AG08395 (cell line): Measurements from ENCODE around the gene GNA15.

Experiments used
- DNase-seq: peaks from one replicate; pipeline ENCODE4 v3.0.0; 2012; ENCODE audit warnings: mixed read lengths, low spot score

Gene GNA15

DNA sequence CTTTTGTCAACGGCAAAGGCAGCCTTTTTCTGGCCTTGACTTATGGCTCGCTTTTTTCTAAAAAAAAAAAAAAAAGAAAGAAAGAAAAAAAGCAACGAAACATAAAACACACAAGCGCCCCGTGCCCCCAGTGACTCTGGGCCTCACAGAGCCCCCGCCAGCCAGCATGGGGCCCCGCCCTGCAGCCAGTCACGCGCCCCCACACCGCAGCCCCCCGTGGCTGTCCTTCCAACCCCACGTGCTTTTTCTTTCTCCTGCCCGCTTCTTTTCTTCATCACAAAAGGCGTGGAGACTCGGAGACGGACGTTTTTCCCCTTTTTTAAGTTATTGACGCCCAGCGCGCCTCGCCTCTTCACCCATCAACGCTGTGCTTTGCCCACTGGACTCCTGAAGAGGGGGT, 14.4 kb upstream of the GNA15 start:
- no peak for DNase-seq

DNA sequence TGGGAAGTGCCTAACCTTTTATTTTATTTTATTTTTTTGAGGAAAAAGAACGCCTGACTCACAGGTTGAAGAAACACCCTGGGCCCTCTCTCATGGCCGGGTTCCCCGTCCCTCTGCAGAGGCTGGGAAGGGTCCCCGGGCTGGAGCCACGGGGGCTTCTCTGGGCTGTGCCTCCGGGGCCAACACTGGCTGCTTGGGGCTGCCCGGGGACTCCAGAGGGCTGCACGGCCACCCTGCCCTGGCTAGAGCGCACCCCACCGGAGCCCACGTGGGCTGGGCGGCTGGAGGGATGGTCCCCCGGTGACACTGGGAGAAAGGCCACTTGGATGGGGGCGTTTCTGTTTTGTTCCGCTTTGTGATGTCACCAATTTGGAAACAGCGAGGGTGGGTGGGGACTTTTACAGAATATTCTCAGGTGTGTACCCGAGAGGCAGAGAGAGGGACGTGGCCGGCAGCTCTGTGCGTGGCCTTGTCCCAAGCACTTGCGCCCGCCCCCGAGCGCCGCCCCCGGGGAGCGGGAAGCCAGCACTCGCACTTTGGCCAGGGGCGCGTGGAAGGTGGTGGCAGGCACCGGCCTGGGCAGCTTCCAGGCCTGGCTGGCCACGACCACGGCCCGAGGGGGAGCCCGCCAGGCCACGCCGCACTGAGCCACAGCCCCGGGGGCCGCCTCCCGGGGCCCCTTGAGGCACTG, 13.9 kb upstream of the GNA15 start:
- DNase-seq, result no peak

DNA sequence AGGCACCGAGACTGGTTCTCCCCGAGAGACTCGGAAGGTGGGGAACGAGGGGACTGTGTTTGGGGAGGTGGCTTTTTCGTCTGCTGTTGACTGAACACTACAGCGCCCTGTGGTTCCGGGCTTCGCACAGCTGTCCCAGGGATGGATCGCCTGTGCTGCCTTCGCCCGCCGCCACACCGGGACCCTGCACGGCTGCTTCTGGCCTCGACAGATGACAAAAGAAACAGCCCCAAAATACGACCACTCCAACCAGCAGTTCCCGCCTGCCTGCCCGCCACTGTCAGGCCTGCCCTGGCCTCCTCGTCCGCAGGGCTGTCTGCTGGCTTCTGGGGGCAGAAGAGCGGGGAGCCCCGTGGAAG, 13.3 kb upstream of the GNA15 start:
- DNase-seq, result no peak

DNA sequence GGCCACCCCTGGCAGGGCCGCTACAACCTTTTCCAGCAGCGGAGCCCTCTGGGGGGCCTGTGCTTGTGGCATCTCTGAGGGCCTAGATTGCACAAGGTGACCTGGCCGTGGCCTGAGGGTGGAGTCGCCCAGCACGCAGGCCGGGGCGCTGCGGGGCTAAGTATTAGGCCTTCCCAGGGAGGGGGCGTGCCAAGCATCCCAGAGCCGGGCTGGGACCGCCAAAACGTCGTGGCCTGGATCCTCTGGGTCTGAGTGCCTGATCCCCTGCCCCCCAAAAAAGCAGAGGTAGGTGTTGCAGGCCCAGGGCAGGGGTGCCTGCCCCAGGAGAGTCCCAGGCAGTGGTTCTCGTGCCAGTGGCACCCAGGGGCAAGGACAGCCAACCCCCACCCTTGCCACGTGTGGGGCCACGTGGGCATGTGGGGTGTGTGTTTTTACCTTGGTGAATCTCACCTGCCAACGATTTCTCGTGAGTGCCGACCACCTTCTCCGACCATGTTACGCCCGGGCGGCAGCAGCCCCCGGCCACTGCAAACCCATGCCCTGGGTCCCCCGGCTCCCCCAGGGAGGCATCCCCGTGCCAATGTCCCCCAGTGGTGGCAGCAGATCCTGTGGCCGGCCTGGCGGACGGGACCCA, 12.6 kb upstream of the GNA15 start:
- no peak for DNase-seq

DNA sequence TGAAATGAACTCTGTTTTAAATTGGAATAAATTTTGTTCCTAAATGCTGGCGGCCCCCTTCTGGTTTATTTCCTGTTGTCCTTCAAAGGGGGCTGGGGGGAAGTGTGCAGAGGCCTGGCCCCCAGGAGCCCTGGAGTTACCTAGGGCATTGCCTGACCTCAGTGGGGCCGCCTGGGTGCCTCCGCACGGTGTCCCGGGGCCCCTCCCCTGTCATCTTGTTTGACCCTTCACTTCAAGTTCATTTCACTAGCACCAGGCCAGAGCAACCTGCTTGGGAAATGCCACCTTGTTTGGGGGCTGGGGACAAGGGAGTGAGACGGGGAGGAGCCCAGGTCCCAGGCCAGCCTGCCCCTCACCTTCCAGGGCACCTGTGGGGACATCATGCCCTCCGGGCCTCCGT, 11.9 kb upstream of the GNA15 start:
- DNase-seq, result no peak

DNA sequence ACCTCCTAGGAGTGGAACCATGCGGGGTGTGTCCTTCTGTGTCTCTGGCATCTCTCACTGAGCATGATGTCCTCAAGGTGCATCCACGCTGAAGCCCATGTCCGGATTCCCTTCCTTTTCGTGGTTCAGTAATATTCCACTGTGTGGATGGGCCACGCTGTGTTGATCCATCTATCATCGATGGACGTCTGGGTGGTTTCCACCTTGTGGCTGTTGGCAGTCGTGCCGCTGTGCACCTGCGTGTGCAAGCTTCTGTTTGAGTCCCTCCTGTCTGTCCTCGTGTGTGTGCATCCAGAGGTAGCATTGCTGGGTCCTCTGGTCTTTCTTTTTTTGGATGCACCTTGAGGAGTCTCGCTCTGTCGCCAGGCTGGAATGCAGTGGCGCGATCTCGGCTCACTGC, 11.2 kb upstream of the GNA15 start:
- no peak for DNase-seq

DNA sequence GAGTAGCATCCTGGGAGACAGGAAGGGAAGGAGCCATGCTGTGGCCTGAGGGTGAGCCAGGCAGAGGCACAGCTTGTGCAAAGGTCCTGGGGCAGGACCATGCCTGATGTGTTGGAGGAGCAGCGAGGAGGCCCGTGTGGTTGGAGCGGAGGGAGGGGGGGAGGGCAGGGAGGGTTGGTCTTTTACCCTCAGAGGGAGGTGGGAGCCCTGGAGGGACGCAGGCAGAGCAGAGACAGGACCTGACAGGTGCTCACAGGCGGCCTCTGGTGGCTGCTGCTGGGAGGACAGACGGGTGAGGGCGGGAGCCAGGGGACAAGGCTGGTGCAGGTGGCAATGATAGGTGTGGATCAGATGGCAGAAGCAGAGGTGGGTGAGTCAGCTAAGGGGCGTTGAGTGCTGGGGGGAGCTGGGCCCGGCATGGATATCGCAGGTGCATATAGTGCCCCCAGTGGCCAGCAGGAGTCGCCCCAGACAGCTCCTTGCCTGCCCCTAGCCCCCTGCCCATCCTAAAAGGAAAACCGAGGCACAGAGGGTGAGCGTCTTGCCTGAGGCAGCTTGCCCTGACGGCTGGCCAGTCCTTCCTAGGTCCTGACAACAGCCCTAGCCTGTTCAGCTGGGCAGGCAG, 9.8 kb upstream of the GNA15 start:
- peak; percentile 58 for DNase-seq

DNA sequence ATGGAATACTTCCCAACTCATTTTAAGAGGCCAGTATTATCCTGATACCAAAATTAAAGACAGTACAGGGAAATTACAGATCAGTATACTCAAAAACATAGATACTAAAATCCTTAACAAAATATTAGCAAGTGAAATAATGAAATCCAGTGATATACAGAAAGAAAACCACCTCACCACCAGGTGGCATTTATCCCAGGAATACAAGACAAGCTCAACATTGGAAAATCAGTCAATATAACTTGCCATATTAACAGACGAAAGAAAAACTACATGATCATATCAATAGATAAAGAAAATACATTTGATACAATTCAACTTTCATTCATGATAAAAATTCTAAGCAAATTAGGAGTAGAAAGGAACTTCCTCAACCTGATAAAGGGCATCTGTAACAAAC, 6.7 kb upstream of the GNA15 start:
- DNase-seq, result peak; percentile 50

DNA sequence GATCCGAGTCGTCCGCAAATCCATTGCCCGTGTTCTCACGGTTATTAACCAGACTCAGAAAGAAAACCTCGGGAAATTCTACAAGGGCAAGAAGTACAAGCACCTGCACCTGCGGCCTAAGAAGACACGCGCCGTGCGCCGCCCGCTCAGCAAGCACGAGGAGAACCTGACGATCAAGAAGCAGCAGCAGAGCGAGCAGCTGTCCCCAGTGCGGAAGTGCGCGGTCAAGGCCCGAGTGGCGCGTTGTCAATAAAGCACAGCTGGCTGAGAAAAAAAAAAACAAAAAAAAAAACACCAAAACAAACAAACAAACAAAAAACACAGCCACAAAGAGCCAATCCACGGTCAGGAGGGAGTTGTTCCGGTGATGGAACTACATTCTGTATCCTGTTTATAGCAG, 4.7 kb upstream of the GNA15 start:
- DNase-seq, result no peak

DNA sequence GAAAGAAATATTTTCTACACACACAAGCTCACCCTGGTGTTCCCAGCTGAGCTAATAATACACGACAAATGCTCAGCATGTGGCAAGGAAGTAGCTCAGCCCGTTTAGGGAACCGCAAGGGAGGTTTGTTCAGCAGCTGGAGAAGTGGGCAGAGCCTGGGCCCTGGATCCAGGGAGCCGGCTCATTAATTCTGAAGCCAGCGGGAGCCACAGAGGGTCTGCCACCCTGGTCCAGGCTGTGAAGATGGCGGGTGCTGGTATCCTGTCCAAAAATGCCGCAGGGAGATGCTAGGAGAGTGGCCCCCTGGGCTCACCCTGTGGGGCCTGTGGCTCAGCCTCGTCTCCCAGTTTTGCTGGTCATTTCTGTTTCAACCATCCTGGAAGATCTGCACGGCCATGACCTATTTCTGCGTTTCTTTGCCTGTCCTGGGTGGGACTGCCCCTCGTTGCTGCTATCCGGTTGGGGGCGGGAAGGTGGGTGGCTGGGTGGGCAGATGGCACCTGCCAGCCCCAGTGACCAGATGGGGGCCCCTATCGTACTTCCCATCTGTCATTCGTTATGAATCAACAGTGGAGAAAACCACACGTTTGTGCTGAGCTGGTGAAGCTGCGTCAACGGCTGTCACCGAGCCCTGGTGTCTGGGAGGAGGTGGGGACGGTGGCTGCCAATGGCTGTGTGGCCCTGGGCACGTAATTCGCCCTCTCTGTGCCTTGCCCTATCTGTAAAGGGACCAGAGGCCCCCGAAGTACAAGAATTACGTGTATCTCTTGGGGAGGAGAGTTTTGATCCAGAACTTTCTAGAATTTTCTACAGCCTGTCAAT, 2.7 kb upstream of the GNA15 start:
- peak; percentile 74 for DNase-seq

DNA sequence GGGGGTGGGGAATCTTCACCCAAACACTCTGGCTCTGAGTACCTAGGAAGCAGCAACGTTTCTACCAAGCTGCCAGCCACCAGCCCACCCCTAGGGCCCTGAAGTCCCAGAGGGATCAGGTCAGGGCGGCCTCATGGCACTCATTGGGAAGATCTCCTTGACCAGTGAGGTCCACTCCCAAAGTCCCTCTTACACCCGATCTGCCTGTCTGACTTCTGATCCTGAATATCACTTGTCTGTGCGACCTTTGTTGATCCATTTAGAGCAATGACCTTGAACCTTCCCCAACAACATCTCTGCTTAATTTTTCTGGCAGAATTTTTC, 2.1 kb upstream of the GNA15 start:
- DNase-seq, result no peak

DNA sequence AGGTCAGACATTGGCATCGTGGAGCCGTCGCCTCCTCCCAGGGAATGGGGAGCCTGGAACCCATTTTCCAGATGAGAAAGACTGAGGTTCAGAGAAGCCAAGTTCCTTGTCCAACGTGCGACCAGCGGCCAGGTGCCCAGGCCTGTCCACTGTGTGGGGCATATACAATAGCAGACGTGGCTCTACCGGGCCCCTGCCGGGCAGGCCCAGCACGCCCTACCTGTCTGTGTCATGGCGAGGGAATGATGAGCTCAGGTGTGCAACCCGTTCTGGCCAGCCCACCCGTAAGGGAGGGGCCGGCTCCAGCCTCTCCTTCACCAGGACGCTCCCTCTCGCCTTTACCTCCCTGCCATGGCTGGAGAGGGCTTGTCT, 837 bp downstream of the GNA15 start:
- DNase-seq, result no peak

DNA sequence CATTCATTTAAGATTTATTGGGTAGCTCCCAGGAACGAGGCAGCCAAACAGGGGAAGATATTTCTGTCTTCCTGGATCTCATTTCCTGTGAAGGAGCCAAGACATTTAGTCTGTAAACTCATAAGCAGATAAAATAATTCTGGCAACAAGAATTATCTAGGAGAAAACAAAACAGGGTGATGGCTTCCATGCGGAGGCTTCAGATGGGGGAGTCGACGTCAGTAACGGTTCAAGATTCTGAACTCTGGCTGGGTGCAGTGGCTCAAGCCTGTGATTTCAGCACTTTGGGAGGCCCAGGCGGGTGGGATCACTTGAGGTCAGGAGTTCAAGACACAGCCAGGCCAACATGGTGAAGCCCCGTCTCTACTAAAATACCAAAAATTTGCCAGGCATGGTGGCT, 1.3 kb downstream of the GNA15 start:
- no peak for DNase-seq

DNA sequence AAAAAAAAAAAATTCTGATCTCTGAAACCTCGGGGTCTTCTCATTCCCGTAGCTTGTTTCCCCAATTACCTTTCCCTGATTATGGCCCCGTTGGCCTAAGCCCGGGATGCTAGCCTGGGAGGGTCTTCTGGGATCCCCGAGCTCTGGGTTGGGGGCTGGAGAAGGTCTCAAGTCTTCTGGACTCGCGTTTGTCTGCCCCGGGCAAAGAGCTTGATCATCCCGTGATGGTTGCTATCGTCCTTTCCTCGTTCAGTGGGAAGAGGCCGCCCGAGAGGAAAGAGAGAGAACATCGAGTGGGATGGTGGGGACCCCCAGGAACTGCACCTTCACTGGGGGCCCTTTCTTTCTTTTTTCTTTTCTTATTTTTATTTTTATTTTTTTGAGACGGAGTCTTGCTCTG, 2.4 kb downstream of the GNA15 start:
- DNase-seq, result no peak

DNA sequence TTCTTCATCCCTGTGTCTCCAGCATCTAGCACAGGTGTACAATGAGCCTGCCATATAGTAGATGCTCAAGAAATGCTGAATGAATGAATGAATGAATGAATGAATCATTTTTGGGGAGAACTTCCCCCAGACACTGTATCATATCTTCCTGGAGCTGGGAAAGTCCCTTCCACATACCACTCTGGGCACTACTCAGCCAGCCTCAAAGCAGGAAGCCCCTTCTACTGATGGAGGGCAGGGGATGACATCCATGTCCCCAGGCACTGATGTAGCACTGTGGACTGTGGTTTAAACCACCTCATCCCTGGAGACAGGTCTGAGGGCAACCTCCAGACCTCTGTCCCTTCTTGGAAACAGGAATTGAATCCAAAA, 4.8 kb downstream of the GNA15 start:
- no peak for DNase-seq

DNA sequence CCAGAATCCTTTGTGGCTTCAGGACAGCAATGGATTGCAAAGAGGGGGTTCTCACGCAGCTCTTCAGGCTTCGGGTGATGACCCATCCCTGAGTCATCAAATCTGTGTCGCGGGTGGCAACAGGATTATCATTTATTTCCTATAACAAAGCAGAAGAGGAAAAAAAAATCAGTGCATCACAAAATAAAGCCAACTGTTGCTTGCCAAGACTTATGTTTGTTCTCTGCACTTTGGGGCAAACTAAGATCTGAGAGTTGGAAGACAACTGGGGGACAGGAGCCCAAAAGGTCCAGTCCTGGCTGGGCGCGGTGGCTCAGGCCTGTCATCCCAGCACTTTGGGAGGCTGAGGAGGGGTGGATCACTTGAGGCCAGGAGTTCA, 6.4 kb downstream of the GNA15 start:
- peak; percentile 97 for DNase-seq

DNA sequence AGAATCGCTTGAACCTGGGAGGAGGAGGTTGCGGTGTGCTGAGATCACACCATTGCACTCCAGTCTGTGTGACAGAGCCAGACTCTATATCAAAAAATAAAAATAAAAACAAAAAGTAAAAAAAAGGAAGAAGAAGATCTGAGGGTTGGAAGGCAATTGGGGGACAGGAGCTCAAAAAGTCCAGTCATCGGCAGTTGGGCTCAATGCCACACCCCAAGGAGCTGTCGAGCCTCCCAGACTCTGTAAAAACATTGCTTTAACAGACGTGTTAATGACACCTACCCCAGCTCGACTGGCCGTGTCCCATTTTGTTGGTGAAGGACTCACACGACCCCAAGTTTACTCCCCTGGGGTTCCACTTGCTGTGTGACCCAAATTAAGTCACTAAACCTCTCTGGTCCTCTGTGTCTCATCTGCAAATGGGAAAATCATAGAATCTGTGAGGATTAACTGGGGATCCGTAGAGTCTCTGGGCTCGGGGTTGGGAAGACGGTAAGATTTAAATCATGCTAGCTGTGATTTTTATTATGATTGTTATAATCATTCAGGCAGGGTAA, 7.0 kb downstream of the GNA15 start:
- no peak for DNase-seq

DNA sequence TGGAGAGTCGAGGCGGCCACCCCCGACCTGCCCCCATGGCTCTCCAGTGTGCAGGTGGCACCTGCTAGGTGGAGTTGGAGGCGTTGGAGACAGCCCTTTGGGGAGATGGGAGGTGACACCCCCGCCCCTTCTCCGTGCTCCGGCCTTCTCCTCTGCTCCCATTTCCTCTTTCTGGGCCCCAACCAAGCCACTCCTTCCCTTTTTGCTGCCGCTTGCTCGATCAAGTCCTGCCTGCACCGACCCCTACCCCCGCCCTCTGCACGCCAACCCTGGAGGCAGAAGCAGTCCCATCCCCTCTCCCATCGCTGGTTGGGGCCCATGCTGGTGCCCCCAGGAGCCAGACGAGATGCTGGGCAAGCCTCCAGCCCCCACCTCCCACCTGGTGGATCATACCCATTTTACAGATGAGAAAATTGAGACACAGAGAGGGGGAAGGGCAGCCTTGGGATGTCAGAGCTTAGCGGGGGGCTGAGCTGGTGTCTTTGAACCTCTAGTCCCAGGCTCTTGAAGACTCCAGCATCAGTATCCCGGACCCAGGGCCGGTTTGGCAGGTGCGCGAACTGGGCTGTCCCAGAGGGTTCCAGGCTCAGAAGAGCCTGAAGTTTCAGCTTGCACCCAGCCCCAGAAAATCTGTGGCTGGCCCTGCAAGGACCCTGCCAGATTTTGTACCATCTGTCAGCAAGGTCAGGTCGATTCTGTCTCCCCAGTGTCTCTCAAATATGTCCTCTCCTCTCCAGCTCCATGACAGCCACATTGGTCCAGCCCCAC, 10.3 kb downstream of the GNA15 start:
- no peak for DNase-seq

DNA sequence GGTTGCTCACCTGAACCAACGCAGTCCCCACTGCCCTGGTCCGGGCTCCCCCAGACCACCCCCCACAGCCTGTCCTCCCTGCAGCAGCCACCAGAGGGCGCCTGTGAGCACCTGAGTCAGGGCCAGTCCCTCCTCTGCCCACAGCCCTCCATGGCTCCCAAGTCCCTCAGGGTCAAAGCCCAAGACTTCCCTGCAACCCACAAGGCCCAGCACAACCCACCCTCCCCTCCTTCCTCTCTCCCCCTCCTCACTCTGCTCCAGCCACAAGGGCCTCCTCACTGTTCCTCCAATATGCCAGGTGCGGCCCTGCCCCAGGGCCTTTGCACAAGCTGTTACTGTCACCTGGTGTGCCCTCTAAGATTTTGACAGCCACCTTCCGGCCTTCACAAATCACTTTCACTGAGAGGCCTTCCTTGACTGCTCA, 10.9 kb downstream of the GNA15 start:
- DNase-seq, result no peak

DNA sequence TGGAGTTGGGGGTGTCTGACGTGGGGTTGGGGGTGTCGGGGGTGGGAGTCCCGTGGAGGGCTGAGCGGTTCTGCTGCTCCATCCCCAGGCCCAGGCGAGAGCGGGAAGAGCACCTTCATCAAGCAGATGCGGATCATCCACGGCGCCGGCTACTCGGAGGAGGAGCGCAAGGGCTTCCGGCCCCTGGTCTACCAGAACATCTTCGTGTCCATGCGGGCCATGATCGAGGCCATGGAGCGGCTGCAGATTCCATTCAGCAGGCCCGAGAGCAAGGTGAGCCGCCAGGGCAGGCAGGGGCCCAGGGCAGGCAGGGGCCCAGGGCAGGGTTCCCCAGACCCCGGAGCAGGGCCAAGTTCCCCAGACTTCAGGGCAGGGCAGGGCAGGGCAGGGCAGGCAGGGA, 12.7 kb downstream of the GNA15 start:
- DNase-seq, result no peak

DNA sequence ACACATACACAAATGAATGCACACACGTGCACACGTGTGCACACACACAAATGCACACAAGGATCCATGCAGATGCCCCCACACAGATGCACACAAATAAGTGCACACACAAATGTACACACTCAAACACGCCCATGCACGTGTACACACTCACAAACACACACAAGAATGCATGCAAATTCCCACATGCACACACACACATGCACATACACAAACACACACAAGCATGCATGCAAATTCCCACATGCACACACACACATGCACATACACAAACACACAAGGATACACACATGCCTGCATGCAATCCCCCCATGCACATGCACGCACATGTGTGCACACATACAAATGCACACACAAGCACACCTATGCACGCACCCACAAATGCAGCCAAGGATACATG, 13.3 kb downstream of the GNA15 start:
- no peak for DNase-seq
